Measurements from ENCODE around the gene GUK1. TPM values are rescaled to one million over a fixed set of nuclear protein-coding genes. Genes with fewer than 3 reads are reported as not detected.

Gene GUK1
- total and polyA plus RNA-seq, 2 of the 4 experiments (the other 2 are of a cell fraction): 465 to 548 TPM

DNA sequence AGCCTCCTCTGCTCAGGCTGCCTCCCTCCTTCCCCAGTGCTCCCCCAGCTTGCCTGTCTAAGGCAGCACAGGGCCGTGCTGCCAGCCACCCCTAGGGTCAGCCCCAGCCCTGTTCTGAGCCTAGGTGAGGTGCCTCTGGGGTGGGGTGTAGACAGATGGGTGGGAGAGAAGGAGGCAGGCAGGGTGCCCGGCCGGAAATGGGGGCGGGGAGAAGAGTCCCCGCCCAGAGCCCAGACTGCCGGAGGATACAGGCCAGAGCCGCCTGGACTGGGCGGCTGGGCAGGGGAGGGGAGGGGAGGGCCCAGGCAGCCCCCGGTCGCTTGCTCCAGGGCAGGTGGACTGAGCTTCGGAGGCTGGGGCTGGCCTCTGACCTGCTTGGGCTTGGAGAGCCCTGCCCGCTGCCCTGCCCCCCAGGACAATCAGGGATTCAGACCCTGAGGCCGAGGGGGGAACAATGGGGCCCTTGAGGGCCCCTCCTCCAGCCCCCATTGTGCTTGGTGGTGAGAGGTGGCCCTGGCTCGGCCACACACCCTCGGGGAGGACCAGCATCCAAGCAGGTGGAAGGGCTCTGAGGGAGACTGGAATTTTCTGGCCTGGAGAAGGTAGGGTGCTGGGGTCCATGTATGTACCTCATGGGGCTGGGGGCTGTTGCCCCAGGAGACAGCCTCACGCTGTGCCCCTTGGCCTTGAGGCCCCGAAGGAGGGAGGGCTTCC, 9.5 kb downstream of the GUK1 start, which contains the start of gene GJC2:
GJC2 (plus strand) TSS at position 525 of the 714 bp plus-strand sequence. CDS start 7,829 bp downstream, outside the sequence.
- peak within 1 kb of the TSS; percentile 89 for H2BK5ac ChIP-seq (ENCODE audit: low read depth, low read length, poor library complexity, severe bottlenecking)
- ChIA-PET CTCF (interaction anchor here (1.3 kb wide), 1 partner anchor 150 kb away, joined by 3 read pairs; no protein-coding TSS in a partner anchor), POLR2A (ENCODE audit: unreplicated experiment) (no interaction called here)
- no peak within 1 kb of the TSS for H2BK20ac ChIP-seq (ENCODE audit: low read depth, low read length)
- ATAC-seq (ENCODE audit: low read depth) (peak; percentile 54), DNase-seq (peak; percentile 18)
- TF ChIP-seq MAZ (IDR thresholded peaks at IDR 0.05; ENCODE audit: borderline replicate concordance, low read depth, low read length): peak; percentile 40; the same call in 1 of the 2 replicates
- TF ChIP-seq POLR2A (IDR thresholded peaks at IDR 0.05; ENCODE audit: low read depth, low read length): no peak
- TF ChIP-seq, protein P1, sequence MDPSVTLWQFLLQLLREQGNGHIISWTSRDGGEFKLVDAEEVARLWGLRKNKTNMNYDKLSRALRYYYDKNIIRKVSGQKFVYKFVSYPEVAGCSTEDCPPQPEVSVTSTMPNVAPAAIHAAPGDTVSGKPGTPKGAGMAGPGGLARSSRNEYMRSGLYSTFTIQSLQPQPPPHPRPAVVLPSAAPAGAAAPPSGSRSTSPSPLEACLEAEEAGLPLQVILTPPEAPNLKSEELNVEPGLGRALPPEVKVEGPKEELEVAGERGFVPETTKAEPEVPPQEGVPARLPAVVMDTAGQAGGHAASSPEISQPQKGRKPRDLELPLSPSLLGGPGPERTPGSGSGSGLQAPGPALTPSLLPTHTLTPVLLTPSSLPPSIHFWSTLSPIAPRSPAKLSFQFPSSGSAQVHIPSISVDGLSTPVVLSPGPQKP (IDR thresholded peaks at IDR 0.05; ENCODE audit: borderline replicate concordance, low read depth, low read length): no peak
- TF ChIP-seq RCOR1 (IDR thresholded peaks at IDR 0.05; ENCODE audit: insufficient replicate concordance, low read length): no peak
- TF ChIP-seq, protein P2, sequence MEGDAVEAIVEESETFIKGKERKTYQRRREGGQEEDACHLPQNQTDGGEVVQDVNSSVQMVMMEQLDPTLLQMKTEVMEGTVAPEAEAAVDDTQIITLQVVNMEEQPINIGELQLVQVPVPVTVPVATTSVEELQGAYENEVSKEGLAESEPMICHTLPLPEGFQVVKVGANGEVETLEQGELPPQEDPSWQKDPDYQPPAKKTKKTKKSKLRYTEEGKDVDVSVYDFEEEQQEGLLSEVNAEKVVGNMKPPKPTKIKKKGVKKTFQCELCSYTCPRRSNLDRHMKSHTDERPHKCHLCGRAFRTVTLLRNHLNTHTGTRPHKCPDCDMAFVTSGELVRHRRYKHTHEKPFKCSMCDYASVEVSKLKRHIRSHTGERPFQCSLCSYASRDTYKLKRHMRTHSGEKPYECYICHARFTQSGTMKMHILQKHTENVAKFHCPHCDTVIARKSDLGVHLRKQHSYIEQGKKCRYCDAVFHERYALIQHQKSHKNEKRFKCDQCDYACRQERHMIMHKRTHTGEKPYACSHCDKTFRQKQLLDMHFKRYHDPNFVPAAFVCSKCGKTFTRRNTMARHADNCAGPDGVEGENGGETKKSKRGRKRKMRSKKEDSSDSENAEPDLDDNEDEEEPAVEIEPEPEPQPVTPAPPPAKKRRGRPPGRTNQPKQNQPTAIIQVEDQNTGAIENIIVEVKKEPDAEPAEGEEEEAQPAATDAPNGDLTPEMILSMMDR (conservative IDR thresholded peaks at IDR 0.05; ENCODE audit: low read depth, low read length): no peak
- no peak for TF ChIP-seq MAFK (IDR thresholded peaks at IDR 0.05; ENCODE audit: low read depth, low read length)
- no peak within 1 kb of the TSS; the same call in 2 of the 3 replicates for H2BK15ac ChIP-seq (ENCODE audit: low read depth, low read length)
- H2AK5ac ChIP-seq (ENCODE audit: low read depth, low read length): peak within 1 kb of the TSS; percentile 67
- H3K4me1 ChIP-seq (ENCODE audit: control insufficient read depth, insufficient read depth, low read length): peaks cover 23% of the 10 kb centered on the region
- H3K23ac ChIP-seq (ENCODE audit: low read depth, low read length): no peak within 1 kb of the TSS
- peaks cover 33% of the 10 kb centered on the region for H4K20me1 ChIP-seq (ENCODE audit: insufficient read depth, low read length)
- H3K9me3 ChIP-seq (ENCODE audit: control insufficient read depth, insufficient read depth, low read length): no peaks in the 10 kb centered on the region
- H3K14ac ChIP-seq (replicated peaks; ENCODE audit: low read depth, low read length): peak within 1 kb of the TSS; percentile 71
- intact Hi-C loops (cut with micrococcal nuclease): loop anchor here (1.0 kb wide), 1 partner anchor 9 kb away; the partner anchor contains the start of gene GUK1
- no peaks in the 10 kb centered on the region for H3K27me3 ChIP-seq (ENCODE audit: control insufficient read depth, insufficient read depth, low read length)
- peaks cover 9 to 61% of the 10 kb centered on the region in 2 experiments for H3K79me1 ChIP-seq (ENCODE audit: low read depth in 1 of 2, low read length in 2 of 2)
- H3K18ac ChIP-seq (ENCODE audit: low read depth, low read length): peak within 1 kb of the TSS; percentile 24; the same call in 1 of the 2 replicates
- peak within 1 kb of the TSS; percentile 46 for H2BK120ac ChIP-seq (ENCODE audit: low read depth, low read length)
- dilution Hi-C loops (cut with HindIII; ENCODE audit: low sequenced_read_pairs, unreplicated experiment): no loop called here
- H3K36me3 ChIP-seq (ENCODE audit: control insufficient read depth, insufficient read depth, low read length): peaks cover 10% of the 10 kb centered on the region
- WGBS, 2 experiments (ENCODE audit: extremely low coverage in 2 of 2, insufficient read length in 1 of 2): 30% methylated on average over 4 of the region's 17 CpGs; no CpG with 5 or more reads in 1 of the 2 experiments
- H3K56ac ChIP-seq (ENCODE audit: extremely low read depth, insufficient read depth, low read length): 0 out of 2 replicates have a peak within 1 kb of the TSS, but pooled peaks have one; percentile 26
- H3K4me2 ChIP-seq (ENCODE audit: low read depth, low read length): peak within 1 kb of the TSS; percentile 64
- peaks cover 9% of the 10 kb centered on the region for H3K9me1 ChIP-seq (ENCODE audit: insufficient read depth, low read length)
- H4K8ac ChIP-seq (ENCODE audit: low read depth in 2 of 2, low read length in 2 of 2): peak within 1 kb of the TSS; percentile 70 to 80
- H4K91ac ChIP-seq (ENCODE audit: insufficient read depth, low read depth, low read length): peak within 1 kb of the TSS; percentile 80
- H3K4ac ChIP-seq (ENCODE audit: low read depth, low read length): peak within 1 kb of the TSS; percentile 83
- peak within 1 kb of the TSS; percentile 78 for H2AFZ ChIP-seq (replicated peaks; ENCODE audit: low read length, poor library complexity)
- peak within 1 kb of the TSS; percentile 64 for H4K5ac ChIP-seq (ENCODE audit: low read depth, low read length)
- peak within 1 kb of the TSS; percentile 86 for H3K27ac ChIP-seq (ENCODE audit: insufficient read depth, low read length)
- peak within 1 kb of the TSS; percentile 21 for H3K9ac ChIP-seq (ENCODE audit: low read depth, low read length)
- in situ Hi-C loops (cut with MboI; ENCODE audit: low sequenced_read_pairs): no loop called here
- BruUV-seq (replicated peaks): no TSS peak
- H2AK9ac ChIP-seq (replicated peaks; ENCODE audit: low read depth, low read length, poor library complexity): peak within 1 kb of the TSS; percentile 95
- H3K4me3 ChIP-seq (ENCODE audit: insufficient read depth, low read depth, low read length): no peak within 1 kb of the TSS
